ENCODE results near the gene NXNL1. TPM values are rescaled to one million over a fixed set of nuclear protein-coding genes. Genes with fewer than 3 reads are reported as not detected.
A peak's percentile ranks its signal among the peaks of the same experiment; 100 is the strongest.

Gene NXNL1
- total and polyA plus RNA-seq, 2 of the 13 experiments (the other 11 are each of a cell fraction or from before 2014, with no cell fraction given): not detected

- peak; percentile 16 for TF ChIP-seq ZNF687 (CRISPR knock-in tag; IDR thresholded peaks at IDR 0.05)
- TF ChIP-seq ZNF740 (CRISPR knock-in tag; IDR thresholded peaks at IDR 0.05): no peak
- no peak for TF ChIP-seq SOX5 (CRISPR knock-in tag; IDR thresholded peaks at IDR 0.05; ENCODE audit: borderline replicate concordance)
- TF ChIP-seq NCOA2 (CRISPR knock-in tag; IDR thresholded peaks at IDR 0.05): no peak
- TF ChIP-seq TSC22D2 (CRISPR knock-in tag; IDR thresholded peaks at IDR 0.05; ENCODE audit: borderline replicate concordance): no peak
- no peak for TF ChIP-seq SKI (IDR thresholded peaks at IDR 0.05; ENCODE audit: partially characterized antibody)
- TF ChIP-seq RFX1 (IDR thresholded peaks at IDR 0.05): no peak
- no peak for TF ChIP-seq PRDM15 (CRISPR knock-in tag; IDR thresholded peaks at IDR 0.05)
- TF ChIP-seq AGO1 (IDR thresholded peaks at IDR 0.05; ENCODE audit: low read depth, low read length, poor library complexity, severe bottlenecking): peak; percentile 27
- TF ChIP-seq, protein P1, sequence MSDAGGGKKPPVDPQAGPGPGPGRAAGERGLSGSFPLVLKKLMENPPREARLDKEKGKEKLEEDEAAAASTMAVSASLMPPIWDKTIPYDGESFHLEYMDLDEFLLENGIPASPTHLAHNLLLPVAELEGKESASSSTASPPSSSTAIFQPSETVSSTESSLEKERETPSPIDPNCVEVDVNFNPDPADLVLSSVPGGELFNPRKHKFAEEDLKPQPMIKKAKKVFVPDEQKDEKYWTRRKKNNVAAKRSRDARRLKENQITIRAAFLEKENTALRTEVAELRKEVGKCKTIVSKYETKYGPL (CRISPR knock-in tag; IDR thresholded peaks at IDR 0.05): no peak
- TF ChIP-seq KLF16 (CRISPR knock-in tag; IDR thresholded peaks at IDR 0.05): no peak
- TF ChIP-seq, protein P2, sequence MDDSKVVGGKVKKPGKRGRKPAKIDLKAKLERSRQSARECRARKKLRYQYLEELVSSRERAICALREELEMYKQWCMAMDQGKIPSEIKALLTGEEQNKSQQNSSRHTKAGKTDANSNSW (CRISPR knock-in tag; IDR thresholded peaks at IDR 0.05; ENCODE audit: borderline replicate concordance): no peak
- peak; percentile 96 for TF ChIP-seq ZNF629 (CRISPR knock-in tag; conservative IDR thresholded peaks at IDR 0.05)
- TF ChIP-seq ELK4 (CRISPR knock-in tag; IDR thresholded peaks at IDR 0.05; ENCODE audit: borderline replicate concordance): no peak
- TF ChIP-seq YEATS4 (CRISPR knock-in tag; IDR thresholded peaks at IDR 0.05; ENCODE audit: borderline replicate concordance): no peak
- TF ChIP-seq NFATC3 (CRISPR knock-in tag; IDR thresholded peaks at IDR 0.05): no peak
- TF ChIP-seq WIZ (CRISPR knock-in tag; IDR thresholded peaks at IDR 0.05): no peak
- TF ChIP-seq ZNF615 (CRISPR knock-in tag; IDR thresholded peaks at IDR 0.05; ENCODE audit: borderline replicate concordance): no peak
- TF ChIP-seq ZFX (CRISPR knock-in tag; IDR thresholded peaks at IDR 0.05; ENCODE audit: low read depth): no peak
These were observed 39.9 kb upstream of the NXNL1 start (continued) for GRCh38 chr19:17500447-17501198.

Data from HepG2 (cell line).